MM.1S (cell line): Measurements from ENCODE around the gene ZNF775.

Experiments
- DNase-seq: peaks from one replicate; pipeline ENCODE4 v3.0.0-alpha.2; 2015
- H2AFZ ChIP-seq: fragments of 300-600 bp; sonication (generic); 2 replicates; pipeline ENCODE4 v1.6.0; 2016; ENCODE audit warnings: antibody characterized with exemption, low read length
- H3F3A ChIP-seq: fragments of 300-600 bp; sonication (generic); 2 replicates; pipeline ENCODE4 v1.6.1; 2016; ENCODE audit warnings: mild to moderate bottlenecking, antibody characterized with exemption, low read length, moderate library complexity, mixed read lengths; ENCODE audit not compliant: insufficient read depth
- H3K27ac ChIP-seq: fragments of 300-600 bp; sonication (generic); 2 replicates; pipeline ENCODE4 v1.5.1; 2016; ENCODE audit warnings: mild to moderate bottlenecking, low read length
- H3K27me3 ChIP-seq: fragments of 300-600 bp; sonication (generic); replicated peaks from 2 replicates; pipeline ENCODE4 v1.6.0; 2016; ENCODE audit warnings: low read length; ENCODE audit not compliant: insufficient read depth
- H3K36me3 ChIP-seq: fragments of 300-600 bp; sonication (generic); replicated peaks from 2 replicates; pipeline ENCODE4 v1.6.1; 2016; ENCODE audit warnings: mild to moderate bottlenecking, low read length, mixed read lengths; ENCODE audit not compliant: insufficient read depth
- H3K4me1 ChIP-seq: fragments of 300-600 bp; sonication (generic); 2 replicates; pipeline ENCODE4 v1.6.1; 2016; ENCODE audit warnings: low read length, mixed read lengths
- H3K4me2 ChIP-seq: fragments of 300-600 bp; sonication (generic); 2 replicates; pipeline ENCODE4 v1.6.0; 2016; ENCODE audit warnings: low read depth, low read length
- H3K4me3 ChIP-seq: fragments of 300-600 bp; sonication (generic); 2 replicates; pipeline ENCODE4 v1.5.1; 2016; ENCODE audit warnings: low read length, mixed read lengths
- H3K79me2 ChIP-seq: fragments of 300-600 bp; sonication (generic); 2 replicates; pipeline ENCODE4 v1.6.1; 2016; ENCODE audit warnings: mixed run types, low read length, mixed read lengths
- H3K9ac ChIP-seq: fragments of 300-600 bp; sonication (generic); 2 replicates; pipeline ENCODE4 v1.6.1; 2016; ENCODE audit warnings: low read length, mixed read lengths
- H3K9me2 ChIP-seq: fragments of 300-600 bp; sonication (generic); replicated peaks from 2 replicates; pipeline ENCODE4 v1.6.1; 2016; ENCODE audit warnings: mild to moderate bottlenecking, low read length, mixed read lengths; ENCODE audit not compliant: insufficient read depth
- H3K9me3 ChIP-seq: fragments of 300-600 bp; sonication (generic); replicated peaks from 2 replicates; pipeline ENCODE4 v1.6.1; 2016; ENCODE audit warnings: mild to moderate bottlenecking, low read length, mixed read lengths; ENCODE audit not compliant: insufficient read depth
- H4K20me1 ChIP-seq: fragments of 300-600 bp; sonication (generic); 2 replicates; pipeline ENCODE4 v1.6.1; 2016; ENCODE audit warnings: mild to moderate bottlenecking, low read length, moderate library complexity, mixed read lengths; ENCODE audit not compliant: insufficient read depth
- EZH2 ChIP-seq: fragments of 300-600 bp; sonication (generic); optimal IDR thresholded peaks from 2 replicates; pipeline ENCODE3; 2017; ENCODE audit warnings: low read depth, mild to moderate bottlenecking, antibody characterized with exemption, low read length, mixed read lengths
- EZH2phosphoT487 ChIP-seq: fragments of 300-600 bp; sonication (generic); IDR thresholded peaks from 2 replicates; pipeline ENCODE4 v1.6.1; 2018; ENCODE audit warnings: antibody characterized with exemption, low read length
- TF ChIP-seq, protein P1 (sequence below): fragments of 300-600 bp; sonication (generic); IDR thresholded peaks from 2 replicates; pipeline ENCODE4 v1.5.1; 2016; ENCODE audit warnings: antibody characterized with exemption, low read length, mixed read lengths

ZNF775 gene

DNA sequence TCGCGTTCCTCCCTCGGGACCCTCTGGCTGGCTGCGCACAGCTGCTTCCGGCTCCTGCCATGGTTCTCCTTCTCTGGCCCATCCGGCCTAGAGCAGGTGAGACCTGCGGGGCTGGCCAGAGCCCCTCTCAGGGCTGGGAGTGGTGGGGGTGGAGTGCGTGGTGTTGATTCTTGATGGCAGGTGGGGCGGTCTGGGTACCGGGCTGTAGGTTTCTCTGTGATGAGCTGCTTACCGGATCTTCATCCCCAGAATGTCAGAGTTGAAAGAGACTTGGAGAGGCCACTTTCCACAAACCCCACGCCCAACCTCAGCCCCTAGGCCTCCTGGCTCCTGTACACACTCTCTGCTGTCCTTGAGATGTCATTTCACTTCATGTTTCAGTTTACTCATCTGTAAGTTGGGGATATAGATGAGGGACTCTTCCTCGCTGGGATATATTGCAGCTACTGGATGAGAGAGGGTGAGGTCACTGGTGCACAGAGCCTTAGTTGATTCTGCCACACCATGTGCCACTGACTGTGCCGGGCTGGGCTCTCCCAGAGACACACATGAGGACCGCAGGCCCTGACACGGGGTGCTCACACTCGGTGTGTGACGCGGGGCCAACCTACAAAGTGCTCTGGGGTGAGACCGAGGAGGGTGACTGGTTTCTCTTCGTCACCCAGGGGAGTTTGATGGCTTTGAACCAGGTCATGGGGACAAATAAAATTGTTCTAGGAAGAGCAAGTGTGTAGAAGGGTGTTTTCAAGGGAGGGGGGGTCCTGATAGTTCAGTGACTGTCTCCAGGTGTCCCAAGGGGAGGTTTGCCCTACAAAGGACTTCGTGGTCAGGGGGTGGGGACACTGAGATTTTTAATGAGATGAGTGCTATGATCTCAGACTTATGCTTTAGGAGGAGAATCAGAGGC, 29.5 kb downstream of the ZNF775 start:
- Histone ChIP-seq H3K4me2 (no peak overlapping the region), H3F3A (peaks cover 36% of the 10 kb centered on the region), H3K9me3 (no peaks in the 10 kb centered on the region), H3K79me2 (peaks cover 61% of the 10 kb centered on the region), H3K27me3 (no peaks in the 10 kb centered on the region), H3K9ac (no peak overlapping the region), H3K4me3 (no peak overlapping the region), H3K36me3 (peaks cover 6% of the 10 kb centered on the region), H4K20me1 (no peaks in the 10 kb centered on the region), H3K4me1 (peaks cover 33% of the 10 kb centered on the region), H3K27ac (peak overlapping the region; percentile 7; the same call in 1 of the 2 replicates), H2AFZ (no peak overlapping the region), H3K9me2 (no peaks in the 10 kb centered on the region)
- TF ChIP-seq EZH2phosphoT487 (no peak), EZH2 (no peak)
- TF ChIP-seq, protein P1, sequence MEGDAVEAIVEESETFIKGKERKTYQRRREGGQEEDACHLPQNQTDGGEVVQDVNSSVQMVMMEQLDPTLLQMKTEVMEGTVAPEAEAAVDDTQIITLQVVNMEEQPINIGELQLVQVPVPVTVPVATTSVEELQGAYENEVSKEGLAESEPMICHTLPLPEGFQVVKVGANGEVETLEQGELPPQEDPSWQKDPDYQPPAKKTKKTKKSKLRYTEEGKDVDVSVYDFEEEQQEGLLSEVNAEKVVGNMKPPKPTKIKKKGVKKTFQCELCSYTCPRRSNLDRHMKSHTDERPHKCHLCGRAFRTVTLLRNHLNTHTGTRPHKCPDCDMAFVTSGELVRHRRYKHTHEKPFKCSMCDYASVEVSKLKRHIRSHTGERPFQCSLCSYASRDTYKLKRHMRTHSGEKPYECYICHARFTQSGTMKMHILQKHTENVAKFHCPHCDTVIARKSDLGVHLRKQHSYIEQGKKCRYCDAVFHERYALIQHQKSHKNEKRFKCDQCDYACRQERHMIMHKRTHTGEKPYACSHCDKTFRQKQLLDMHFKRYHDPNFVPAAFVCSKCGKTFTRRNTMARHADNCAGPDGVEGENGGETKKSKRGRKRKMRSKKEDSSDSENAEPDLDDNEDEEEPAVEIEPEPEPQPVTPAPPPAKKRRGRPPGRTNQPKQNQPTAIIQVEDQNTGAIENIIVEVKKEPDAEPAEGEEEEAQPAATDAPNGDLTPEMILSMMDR: no peak
- no peak for DNase-seq

DNA sequence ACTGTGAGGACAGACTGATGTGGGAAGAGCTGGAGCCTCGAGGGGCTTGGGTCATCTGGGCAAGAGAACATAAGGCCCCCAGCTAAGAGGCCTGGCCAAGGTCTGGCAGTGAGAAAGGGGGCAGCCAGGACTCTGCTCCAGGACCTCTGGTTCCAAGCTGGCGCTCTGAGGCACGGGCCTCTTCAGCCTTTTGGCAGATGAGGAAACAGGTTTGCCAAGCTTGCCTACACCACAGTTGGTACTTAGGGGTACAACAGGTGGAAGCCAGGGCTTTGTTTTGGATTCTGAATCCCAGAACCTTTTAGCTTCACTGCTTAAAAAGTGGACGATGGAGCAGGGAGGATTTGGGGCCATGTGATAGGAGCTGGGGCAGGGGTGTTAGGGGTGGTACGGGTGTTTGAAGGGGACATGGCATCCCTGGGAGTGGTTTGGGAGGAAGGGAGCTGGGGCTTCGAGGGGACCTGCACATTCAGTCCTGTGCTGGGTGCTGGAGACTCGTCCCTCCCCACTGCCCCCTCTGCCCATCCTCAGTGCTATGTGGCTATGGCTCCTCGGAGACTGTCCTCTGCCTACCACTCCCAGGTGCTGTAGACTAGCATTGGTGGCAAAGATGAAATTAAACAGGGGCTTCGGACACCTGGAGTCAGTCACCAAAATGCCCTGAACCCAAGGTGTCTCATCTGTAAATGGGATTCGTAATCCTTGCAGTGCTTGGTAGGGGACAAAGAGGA, 30.3 kb downstream of the ZNF775 start:
- H3K4me2 ChIP-seq: no peak overlapping the region
- H3K36me3 ChIP-seq: peaks cover 6% of the 10 kb centered on the region
- DNase-seq: no peak
- H3K27me3 ChIP-seq: no peaks in the 10 kb centered on the region
- no peaks in the 10 kb centered on the region for H4K20me1 ChIP-seq
- peaks cover 34% of the 10 kb centered on the region for H3F3A ChIP-seq
- H3K9me3 ChIP-seq: no peaks in the 10 kb centered on the region
- peak overlapping the region; percentile 7; the same call in 1 of the 2 replicates for H3K27ac ChIP-seq
- no peak overlapping the region for H3K9ac ChIP-seq
- H2AFZ ChIP-seq: no peak overlapping the region
- TF ChIP-seq EZH2 (no peak), EZH2phosphoT487 (no peak)
- TF ChIP-seq, protein P1: no peak
- H3K4me1 ChIP-seq: peaks cover 28% of the 10 kb centered on the region
- H3K4me3 ChIP-seq: no peak overlapping the region
- no peaks in the 10 kb centered on the region for H3K9me2 ChIP-seq
- peaks cover 53% of the 10 kb centered on the region for H3K79me2 ChIP-seq

DNA sequence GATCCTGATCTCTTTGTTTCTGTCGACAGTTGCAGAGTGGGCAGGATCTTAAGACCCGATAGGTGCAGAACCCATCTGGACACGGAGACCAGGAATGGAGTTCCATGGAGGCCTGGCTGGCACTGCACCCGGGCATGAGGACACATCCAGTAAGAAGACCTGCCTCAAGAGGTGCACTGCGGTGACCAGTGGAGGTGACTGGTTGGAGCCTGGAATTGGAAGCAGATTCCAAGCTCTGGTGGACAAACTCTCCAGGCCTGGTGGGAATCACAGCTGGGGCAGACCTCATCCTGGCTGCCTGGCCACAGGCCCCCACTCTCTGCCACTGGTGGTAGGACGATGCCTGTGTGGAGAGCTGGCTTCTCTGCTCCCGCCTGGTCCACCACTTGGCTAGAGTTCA, 31.0 kb downstream of the ZNF775 start:
- peaks cover 6% of the 10 kb centered on the region for H3K36me3 ChIP-seq
- H4K20me1 ChIP-seq: no peaks in the 10 kb centered on the region
- H3K4me3 ChIP-seq: no peak overlapping the region
- H3K27ac ChIP-seq: no peak overlapping the region
- peaks cover 35% of the 10 kb centered on the region for H3F3A ChIP-seq
- H3K4me2 ChIP-seq: no peak overlapping the region
- H3K4me1 ChIP-seq: peaks cover 33% of the 10 kb centered on the region
- TF ChIP-seq, protein P1: no peak
- no peak for TF ChIP-seq EZH2
- no peak overlapping the region for H3K9ac ChIP-seq
- H2AFZ ChIP-seq: no peak overlapping the region
- no peak for DNase-seq
- H3K9me3 ChIP-seq: no peaks in the 10 kb centered on the region
- no peaks in the 10 kb centered on the region for H3K27me3 ChIP-seq
- H3K79me2 ChIP-seq: peaks cover 47% of the 10 kb centered on the region
- H3K9me2 ChIP-seq: no peaks in the 10 kb centered on the region
